NCI-H2107 treated with DMSO at 0.1 percent for 48 hours (cell line): ENCODE measurements around the gene MED12L.

Experiments
- DNase-seq: peaks from one replicate; lab custom pipeline; 2025; ENCODE audit not compliant: unreplicated experiment; lab: John Stamatoyannopoulos, UW

The MED12L gene

GRCh38 chr3:151400341-151400740 lies 314.9 kb downstream of the MED12L start:
- DNase-seq: no peak

- no peak for DNase-seq
Observed at GRCh38 chr3:151402349-151402748, 316.9 kb downstream of the MED12L start.

GRCh38 chr3:151403246-151403645 lies 317.8 kb downstream of the MED12L start:
- no peak for DNase-seq

GRCh38 chr3:151404316-151404715 lies 318.9 kb downstream of the MED12L start:
- no peak for DNase-seq

GRCh38 chr3:151407928-151408327 lies 322.5 kb downstream of the MED12L start:
- DNase-seq: no peak

GRCh38 chr3:151410891-151411559 lies 325.6 kb downstream of the MED12L start:
- no peak for DNase-seq

- no peak for DNase-seq
Observed at GRCh38 chr3:151412989-151413388, 327.5 kb downstream of the MED12L start.

- no peak for DNase-seq
Observed at GRCh38 chr3:151415289-151415688, 329.8 kb downstream of the MED12L start.

GRCh38 chr3:151419806-151420205 lies 334.3 kb downstream of the MED12L start:
- DNase-seq: no peak

GRCh38 chr3:151421938-151422337 lies 336.5 kb downstream of the MED12L start:
- DNase-seq: no peak

- DNase-seq: no peak
Observed at GRCh38 chr3:151423091-151423490, 337.6 kb downstream of the MED12L start.

GRCh38 chr3:151425627-151426340 lies 340.3 kb downstream of the MED12L start:
- no peak for DNase-seq

- no peak for DNase-seq
Observed at GRCh38 chr3:151426341-151426657, 340.8 kb downstream of the MED12L start.

- DNase-seq: no peak
Observed at GRCh38 chr3:151428386-151428785, 342.9 kb downstream of the MED12L start.

- no peak for DNase-seq
Observed at GRCh38 chr3:151430821-151431484, 345.5 kb downstream of the MED12L start.

- peak; percentile 28 for DNase-seq
Observed at GRCh38 chr3:151431940-151432339, 346.5 kb downstream of the MED12L start.

GRCh38 chr3:151432616-151433372 lies 347.3 kb downstream of the MED12L start:
- DNase-seq: no peak

GRCh38 chr3:151434151-151434890 lies 348.9 kb downstream of the MED12L start:
- no peak for DNase-seq

GRCh38 chr3:151436675-151437446 lies 351.4 kb downstream of the MED12L start:
- no peak for DNase-seq

- no peak for DNase-seq
Observed at GRCh38 chr3:151437906-151438305, 352.4 kb downstream of the MED12L start.
